ENCODE measurements around the gene MRPL49. TPM values are rescaled to one million over a fixed set of nuclear protein-coding genes. Genes with fewer than 3 reads are reported as not detected.
"Not testable (repeated sequence)": the region's sequence is repeated elsewhere in the genome, so short reads cannot be mapped to it uniquely, and the experiment has no call there.

Gene MRPL49
- total and polyA plus RNA-seq, 2 experiments from 2014 or later, result 78.2 to 122 TPM

DNA sequence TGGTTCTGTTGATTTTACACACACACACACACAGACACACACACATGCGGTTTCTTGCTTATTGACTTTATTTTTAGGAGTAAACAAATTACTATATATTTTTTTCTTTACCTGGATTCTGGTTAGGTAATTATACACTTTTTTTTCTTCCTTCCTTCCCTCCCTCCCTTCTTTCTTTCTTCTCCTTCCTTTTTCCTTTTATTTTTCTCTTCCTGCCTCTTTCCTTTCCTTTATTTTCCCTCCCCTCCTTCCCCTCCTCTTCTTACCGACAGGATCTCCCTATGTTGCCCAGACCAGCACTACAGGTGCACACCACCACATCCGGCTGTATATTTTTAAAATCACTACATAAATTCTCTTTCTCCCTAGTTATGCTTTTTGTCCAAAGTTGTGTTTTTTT, 44.8 kb downstream of the MRPL49 start:
- Histone ChIP-seq H3K9me3 (ENCODE audit: low read depth) (no peaks in the 10 kb centered on the region), H3K4me3 (no peak overlapping the region), H3K36me3 (no peaks in the 10 kb centered on the region), H3K27me3 (no peaks in the 10 kb centered on the region), H3K27ac (no peak overlapping the region), H3K4me1 (ENCODE audit: low read depth) (peaks cover 5% of the 10 kb centered on the region)
- TF ChIP-seq, protein P1, sequence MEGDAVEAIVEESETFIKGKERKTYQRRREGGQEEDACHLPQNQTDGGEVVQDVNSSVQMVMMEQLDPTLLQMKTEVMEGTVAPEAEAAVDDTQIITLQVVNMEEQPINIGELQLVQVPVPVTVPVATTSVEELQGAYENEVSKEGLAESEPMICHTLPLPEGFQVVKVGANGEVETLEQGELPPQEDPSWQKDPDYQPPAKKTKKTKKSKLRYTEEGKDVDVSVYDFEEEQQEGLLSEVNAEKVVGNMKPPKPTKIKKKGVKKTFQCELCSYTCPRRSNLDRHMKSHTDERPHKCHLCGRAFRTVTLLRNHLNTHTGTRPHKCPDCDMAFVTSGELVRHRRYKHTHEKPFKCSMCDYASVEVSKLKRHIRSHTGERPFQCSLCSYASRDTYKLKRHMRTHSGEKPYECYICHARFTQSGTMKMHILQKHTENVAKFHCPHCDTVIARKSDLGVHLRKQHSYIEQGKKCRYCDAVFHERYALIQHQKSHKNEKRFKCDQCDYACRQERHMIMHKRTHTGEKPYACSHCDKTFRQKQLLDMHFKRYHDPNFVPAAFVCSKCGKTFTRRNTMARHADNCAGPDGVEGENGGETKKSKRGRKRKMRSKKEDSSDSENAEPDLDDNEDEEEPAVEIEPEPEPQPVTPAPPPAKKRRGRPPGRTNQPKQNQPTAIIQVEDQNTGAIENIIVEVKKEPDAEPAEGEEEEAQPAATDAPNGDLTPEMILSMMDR (IDR thresholded peaks at IDR 0.05; ENCODE audit: low read depth, low read length), result no peak
- no peak for DNase-seq (ENCODE audit: low read depth in 1 of 2, low spot score in 1 of 2)

DNA sequence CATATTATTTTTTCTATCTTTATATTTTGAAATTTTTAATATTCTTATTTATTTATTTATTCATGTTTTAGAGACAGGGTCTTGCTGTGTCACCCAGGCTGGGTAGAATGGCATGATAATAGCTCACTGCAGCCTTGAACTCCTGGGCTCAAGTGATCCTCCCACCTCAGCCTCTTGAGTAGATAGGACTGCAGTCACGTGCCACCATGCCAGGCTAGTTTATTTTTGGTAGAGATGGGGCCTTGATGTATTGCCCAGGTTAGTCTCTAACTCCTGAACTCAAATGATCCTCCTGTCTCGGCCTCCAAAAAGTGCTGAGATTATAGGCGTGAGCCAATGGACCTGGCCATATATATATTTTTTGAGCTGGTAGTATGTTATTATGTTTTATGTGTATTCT, 45.5 kb downstream of the MRPL49 start:
- Histone ChIP-seq H3K36me3 (no peaks in the 10 kb centered on the region), H3K4me3 (no peak overlapping the region), H3K27ac (no peak overlapping the region), H3K9me3 (ENCODE audit: low read depth) (no peaks in the 10 kb centered on the region), H3K4me1 (ENCODE audit: low read depth) (peaks cover 5% of the 10 kb centered on the region), H3K27me3 (no peaks in the 10 kb centered on the region)
- DNase-seq (ENCODE audit: low read depth in 1 of 2, low spot score in 1 of 2), result no peak
- TF ChIP-seq, protein P1 (IDR thresholded peaks at IDR 0.05; ENCODE audit: low read depth, low read length), result no peak

DNA sequence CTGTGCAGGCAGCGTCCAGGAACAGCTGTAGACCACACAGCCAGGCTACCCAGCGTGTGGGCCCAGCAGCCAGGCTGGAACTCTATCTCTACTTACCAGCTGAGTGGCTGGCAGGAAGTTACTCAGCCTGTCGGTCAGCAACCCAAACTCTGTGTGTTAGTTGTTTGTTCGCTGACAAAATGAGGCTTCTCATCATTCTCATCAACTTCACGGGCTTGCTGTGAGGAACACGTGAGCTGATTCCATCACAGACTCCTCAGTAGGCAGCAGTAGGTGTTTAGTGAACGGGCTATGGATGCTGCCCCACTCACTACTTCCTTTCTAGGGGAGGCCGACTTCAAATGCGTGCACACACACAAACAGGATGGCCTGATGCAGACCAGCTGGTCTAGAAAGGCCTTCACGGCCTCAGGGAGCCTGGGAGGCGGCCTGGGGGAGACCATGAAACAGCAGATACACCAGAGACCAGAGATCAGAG, 47.1 kb downstream of the MRPL49 start:
- Histone ChIP-seq H3K36me3 (no peaks in the 10 kb centered on the region), H3K4me1 (ENCODE audit: low read depth) (peaks cover 5% of the 10 kb centered on the region), H3K4me3 (no peak overlapping the region), H3K27me3 (no peaks in the 10 kb centered on the region), H3K27ac (no peak overlapping the region), H3K9me3 (ENCODE audit: low read depth) (no peaks in the 10 kb centered on the region)
- peak in 1 of 2 donors; percentile 69 for DNase-seq (ENCODE audit: low read depth in 1 of 2, low spot score in 1 of 2)
- TF ChIP-seq, protein P1 (IDR thresholded peaks at IDR 0.05; ENCODE audit: low read depth, low read length), result no peak

DNA sequence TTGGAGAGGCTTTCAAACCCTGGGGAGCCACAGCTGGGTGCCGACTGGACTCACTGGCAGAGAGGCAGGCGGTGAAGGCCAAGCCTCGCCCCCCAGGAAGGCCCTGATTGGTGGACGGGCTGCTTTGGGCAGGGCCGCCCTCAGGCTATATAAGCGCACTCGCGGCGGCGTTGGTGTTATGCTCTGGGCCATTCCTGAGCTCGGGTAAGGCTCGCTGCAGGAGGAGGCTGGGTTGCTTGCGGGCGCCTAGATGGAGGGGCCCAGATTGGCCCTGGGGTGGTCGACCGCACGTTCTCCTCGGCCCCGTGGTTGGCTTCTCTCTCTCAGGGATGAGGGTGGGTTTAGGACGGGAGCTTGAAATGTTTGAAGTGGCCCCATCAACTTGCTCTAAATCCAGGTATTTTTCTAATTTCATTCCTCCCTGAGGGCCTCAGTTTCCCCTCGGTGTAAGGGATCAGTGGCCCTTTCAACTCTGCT, 48.0 kb downstream of the MRPL49 start, which contains the start of gene SPDYC:
TSS of gene SPDYC (plus strand) at position 176 of the 477 bp plus-strand sequence. CDS start 1,125 bp downstream, outside the sequence.
- Histone ChIP-seq H3K4me3 (no peak within 1 kb of the TSS), H3K27ac (no peak within 1 kb of the TSS), H3K4me1 (ENCODE audit: low read depth) (peaks cover 5% of the 10 kb centered on the region), H3K9me3 (ENCODE audit: low read depth) (no peaks in the 10 kb centered on the region), H3K36me3 (no peaks in the 10 kb centered on the region), H3K27me3 (no peaks in the 10 kb centered on the region)
- DNase-seq (ENCODE audit: low read depth in 1 of 2, low spot score in 1 of 2), result no peak
- TF ChIP-seq, protein P1 (IDR thresholded peaks at IDR 0.05; ENCODE audit: low read depth, low read length), result no peak

DNA sequence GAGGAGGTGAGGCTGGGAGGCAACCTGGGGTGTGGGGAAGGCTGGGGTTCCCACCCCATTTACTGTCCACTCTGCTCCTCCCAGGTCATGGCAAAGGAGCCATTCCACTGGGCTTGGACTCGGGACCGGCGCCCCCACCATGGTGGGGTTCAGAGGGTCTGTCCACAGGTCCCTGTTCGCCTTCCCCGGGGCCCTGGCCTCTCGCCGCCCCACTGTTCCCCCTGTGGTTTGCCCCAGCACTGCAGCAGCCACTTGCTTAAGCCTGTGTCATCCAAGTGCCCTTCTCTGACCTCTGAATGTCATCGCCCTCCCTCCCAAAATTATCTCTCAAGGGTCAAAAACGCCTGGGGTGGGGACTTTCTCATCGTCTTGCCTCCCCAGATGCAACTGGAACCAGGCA, 50.5 kb downstream of the MRPL49 start:
- TF ChIP-seq, protein P1 (IDR thresholded peaks at IDR 0.05; ENCODE audit: low read depth, low read length), result no peak
- H3K27me3 ChIP-seq, result no peaks in the 10 kb centered on the region
- H3K4me1 ChIP-seq (ENCODE audit: low read depth), result peaks cover 5% of the 10 kb centered on the region
- no peak for DNase-seq (ENCODE audit: low read depth in 1 of 2, low spot score in 1 of 2)
- H3K4me3 ChIP-seq, result no peak overlapping the region
- no peaks in the 10 kb centered on the region for H3K9me3 ChIP-seq (ENCODE audit: low read depth)
- no peak overlapping the region for H3K27ac ChIP-seq
- H3K36me3 ChIP-seq, result no peaks in the 10 kb centered on the region

DNA sequence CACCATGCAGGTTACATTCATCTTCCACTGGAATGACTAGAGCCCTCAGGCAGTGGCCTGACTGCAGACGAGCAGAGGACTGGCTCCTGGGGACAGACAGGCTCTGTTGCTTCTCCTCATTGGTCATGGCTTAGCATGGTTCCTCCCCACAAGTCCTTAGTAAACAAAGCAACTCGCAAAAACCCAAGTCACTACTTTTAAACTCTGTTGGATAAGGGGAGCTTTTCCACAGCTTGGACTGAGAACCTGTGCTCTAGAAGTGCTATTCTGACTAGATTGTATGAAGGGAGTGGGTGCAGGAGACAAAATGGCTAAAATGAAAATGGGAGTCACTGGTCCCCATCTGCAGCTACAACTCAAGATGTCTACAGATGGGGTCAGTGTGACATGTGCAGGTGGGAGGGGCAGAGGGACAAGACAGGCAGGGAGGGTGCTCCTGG, 52.5 kb downstream of the MRPL49 start:
- H3K9me3 ChIP-seq (ENCODE audit: low read depth); H3K4me3 ChIP-seq; DNase-seq (ENCODE audit: low read depth in 1 of 2, low spot score in 1 of 2); H3K36me3 ChIP-seq; H3K27me3 ChIP-seq; H3K4me1 ChIP-seq (ENCODE audit: low read depth): not testable (repeated sequence)
- peak overlapping the region; percentile 26 for H3K27ac ChIP-seq

Other genes with a start within 250 kb of the MRPL49 start
- gene EHD1, start 243.7 kb upstream of the MRPL49 start, total RNA-seq, result 119 and 160 TPM in 2 replicates
- 57.4 and 70.0 TPM in 2 replicates for gene EHD1, start 243.7 kb upstream of the MRPL49 start, polyA plus RNA-seq
- gene ATG2A, start 205.1 kb upstream of the MRPL49 start, total RNA-seq, result 33.9 and 36.2 TPM in 2 replicates
- 8.1 and 13.3 TPM in 2 replicates for gene ATG2A, start 205.1 kb upstream of the MRPL49 start, polyA plus RNA-seq
- gene PPP2R5B, start 197.6 kb upstream of the MRPL49 start, total RNA-seq, result 26.2 and 29.2 TPM in 2 replicates
- 29.2 and 30.7 TPM in 2 replicates for gene PPP2R5B, start 197.6 kb upstream of the MRPL49 start, polyA plus RNA-seq
- not detected in 2 replicates for gene GPHA2, start 186.4 kb upstream of the MRPL49 start, total RNA-seq
- gene GPHA2, start 186.4 kb upstream of the MRPL49 start, polyA plus RNA-seq, result 0.60 TPM in 1 of 2 replicates, not detected in the other
- not detected in 2 replicates for gene MAJIN, start 150.2 kb upstream of the MRPL49 start, total RNA-seq
- 0.06 TPM in 1 of 2 replicates, not detected in the other for gene MAJIN, start 150.2 kb upstream of the MRPL49 start, polyA plus RNA-seq
- 0.21 and 0.25 TPM in 2 replicates for gene BATF2, start 125.3 kb upstream of the MRPL49 start, total RNA-seq
- not detected in 2 replicates for gene BATF2, start 125.3 kb upstream of the MRPL49 start, polyA plus RNA-seq
- 189 and 224 TPM in 2 replicates for gene ARL2, start 108.2 kb upstream of the MRPL49 start, total RNA-seq
- gene ARL2, start 108.2 kb upstream of the MRPL49 start, polyA plus RNA-seq, result 230 and 246 TPM in 2 replicates
- gene SNX15, start 94.9 kb upstream of the MRPL49 start, total RNA-seq, result 24.5 and 33.0 TPM in 2 replicates
- 38.4 and 41.3 TPM in 2 replicates for gene SNX15, start 94.9 kb upstream of the MRPL49 start, polyA plus RNA-seq
- 22.3 and 24.6 TPM in 2 replicates for gene SAC3D1, start 81.1 kb upstream of the MRPL49 start, total RNA-seq
- 23.6 and 32.7 TPM in 2 replicates for gene SAC3D1, start 81.1 kb upstream of the MRPL49 start, polyA plus RNA-seq
- 2.3 TPM in 1 of 2 replicates, not detected in the other for gene NAALADL1, start 63.8 kb upstream of the MRPL49 start, total RNA-seq
- gene NAALADL1, start 63.8 kb upstream of the MRPL49 start, polyA plus RNA-seq, result 0.59 and 0.84 TPM in 2 replicates
- 14.6 and 18.1 TPM in 2 replicates for gene CDCA5, start 38.3 kb upstream of the MRPL49 start, total RNA-seq
- 14.2 and 21.7 TPM in 2 replicates for gene CDCA5, start 38.3 kb upstream of the MRPL49 start, polyA plus RNA-seq
- 56.3 and 68.0 TPM in 2 replicates for gene ZFPL1, start 38.1 kb upstream of the MRPL49 start, total RNA-seq
- 57.4 and 72.2 TPM in 2 replicates for gene ZFPL1, start 38.1 kb upstream of the MRPL49 start, polyA plus RNA-seq
- gene VPS51, start 26.1 kb upstream of the MRPL49 start, total RNA-seq, result 620 and 755 TPM in 2 replicates
- gene VPS51, start 26.1 kb upstream of the MRPL49 start, polyA plus RNA-seq, result 77.9 and 103 TPM in 2 replicates
- gene TM7SF2, start 10.4 kb upstream of the MRPL49 start, total RNA-seq, result 186 and 295 TPM in 2 replicates
- gene TM7SF2, start 10.4 kb upstream of the MRPL49 start, polyA plus RNA-seq, result 197 and 277 TPM in 2 replicates
- gene ZNHIT2, start 4.6 kb upstream of the MRPL49 start, total RNA-seq, result 22.6 and 31.8 TPM in 2 replicates
- gene ZNHIT2, start 4.6 kb upstream of the MRPL49 start, polyA plus RNA-seq, result 19.5 and 32.8 TPM in 2 replicates
- gene FAU, start 187 bp upstream of the MRPL49 start, total RNA-seq, result 882 and 1,183 TPM in 2 replicates
- 398 and 546 TPM in 2 replicates for gene FAU, start 187 bp upstream of the MRPL49 start, polyA plus RNA-seq
- 15.9 and 16.8 TPM in 2 replicates for gene SYVN1, start 12.2 kb downstream of the MRPL49 start, total RNA-seq
- 13.9 and 16.2 TPM in 2 replicates for gene SYVN1, start 12.2 kb downstream of the MRPL49 start, polyA plus RNA-seq
- 0.24 TPM in 1 of 2 replicates, not detected in the other for gene SPDYC, start 47.9 kb downstream of the MRPL49 start, total RNA-seq
- not detected in 2 replicates for gene SPDYC, start 47.9 kb downstream of the MRPL49 start, polyA plus RNA-seq
- gene CAPN1, start 59.6 kb downstream of the MRPL49 start, total RNA-seq, result 131 and 185 TPM in 2 replicates
- 118 and 156 TPM in 2 replicates for gene CAPN1, start 59.6 kb downstream of the MRPL49 start, polyA plus RNA-seq
- gene POLA2, start 139.6 kb downstream of the MRPL49 start, total RNA-seq, result 20.3 and 21.2 TPM in 2 replicates
- gene POLA2, start 139.6 kb downstream of the MRPL49 start, polyA plus RNA-seq, result 20.3 and 31.7 TPM in 2 replicates
- 1.1 and 2.1 TPM in 2 replicates for gene CDC42EP2, start 192.5 kb downstream of the MRPL49 start, total RNA-seq
- 0.26 and 1.5 TPM in 2 replicates for gene CDC42EP2, start 192.5 kb downstream of the MRPL49 start, polyA plus RNA-seq
- 57.3 and 86.1 TPM in 2 replicates for gene DPF2, start 211.5 kb downstream of the MRPL49 start, total RNA-seq
- 83.9 and 130 TPM in 2 replicates for gene DPF2, start 211.5 kb downstream of the MRPL49 start, polyA plus RNA-seq
- 1.7 and 2.9 TPM in 2 replicates for gene TIGD3, start 232.4 kb downstream of the MRPL49 start, total RNA-seq
- gene TIGD3, start 232.4 kb downstream of the MRPL49 start, polyA plus RNA-seq, result 0.88 and 1.2 TPM in 2 replicates

Measured in cardiac muscle cell (in vitro differentiated cells and primary cell).